Ishikawa (cell line): ENCODE measurements around the gene DYNLRB1.

Experiments
- CEBPB ChIP-seq: IDR thresholded peaks from 2 replicates; pipeline ENCODE4 v1.6.1; 2012
- CREB1 ChIP-seq: IDR thresholded peaks from 2 replicates; pipeline ENCODE4 v1.6.1; 2012; ENCODE audit warnings: low read depth
- EGR1 ChIP-seq: IDR thresholded peaks from 2 replicates; pipeline ENCODE4 v1.6.1; 2012
- EP300 ChIP-seq: IDR thresholded peaks from 2 replicates; pipeline ENCODE4 v1.6.1; 2012; ENCODE audit warnings: borderline replicate concordance
- FOXM1 ChIP-seq: IDR thresholded peaks from 2 replicates; pipeline ENCODE4 v1.6.1; 2012; ENCODE audit warnings: low read depth, borderline replicate concordance
- MAX ChIP-seq: IDR thresholded peaks from 2 replicates; pipeline ENCODE4 v1.6.1; 2012
- NFIC ChIP-seq: IDR thresholded peaks from 2 replicates; pipeline ENCODE4 v1.6.1; 2012
- RAD21 ChIP-seq: IDR thresholded peaks from 2 replicates; pipeline ENCODE4 v1.6.1; 2012; ENCODE audit warnings: low read depth
- TAF1 ChIP-seq: IDR thresholded peaks from 2 replicates; pipeline ENCODE4 v1.6.1; 2012; ENCODE audit warnings: low read depth, mild to moderate bottlenecking
- TCF12 ChIP-seq: IDR thresholded peaks from 2 replicates; pipeline ENCODE4 v1.6.1; 2012; ENCODE audit warnings: low read depth
- TEAD4 ChIP-seq: IDR thresholded peaks from 2 replicates; pipeline ENCODE4 v1.6.1; 2012
- USF1 ChIP-seq: IDR thresholded peaks from 2 replicates; pipeline ENCODE4 v1.6.1; 2012
- YY1 ChIP-seq: IDR thresholded peaks from 2 replicates; pipeline ENCODE4 v1.6.1; 2012; ENCODE audit warnings: low read depth
- ZBTB7A ChIP-seq: IDR thresholded peaks from 2 replicates; pipeline ENCODE4 v1.6.1; 2012; ENCODE audit warnings: low read depth
- TF ChIP-seq, protein P1 (sequence below): IDR thresholded peaks from 2 replicates; pipeline ENCODE4 v1.6.1; 2012; ENCODE audit warnings: low read depth, mild to moderate bottlenecking

DYNLRB1 gene

GRCh38 chr20:34549929-34550305 is 33.7 kb downstream of the DYNLRB1 start:
- TF ChIP-seq YY1 (no peak), EGR1 (no peak), CEBPB (no peak), TAF1 (no peak), TCF12 (no peak), CREB1 (no peak), ZBTB7A (no peak), USF1 (no peak), EP300 (no peak), RAD21 (no peak), MAX (no peak), FOXM1 (no peak), NFIC (no peak), TEAD4 (no peak)
- TF ChIP-seq, protein P1, sequence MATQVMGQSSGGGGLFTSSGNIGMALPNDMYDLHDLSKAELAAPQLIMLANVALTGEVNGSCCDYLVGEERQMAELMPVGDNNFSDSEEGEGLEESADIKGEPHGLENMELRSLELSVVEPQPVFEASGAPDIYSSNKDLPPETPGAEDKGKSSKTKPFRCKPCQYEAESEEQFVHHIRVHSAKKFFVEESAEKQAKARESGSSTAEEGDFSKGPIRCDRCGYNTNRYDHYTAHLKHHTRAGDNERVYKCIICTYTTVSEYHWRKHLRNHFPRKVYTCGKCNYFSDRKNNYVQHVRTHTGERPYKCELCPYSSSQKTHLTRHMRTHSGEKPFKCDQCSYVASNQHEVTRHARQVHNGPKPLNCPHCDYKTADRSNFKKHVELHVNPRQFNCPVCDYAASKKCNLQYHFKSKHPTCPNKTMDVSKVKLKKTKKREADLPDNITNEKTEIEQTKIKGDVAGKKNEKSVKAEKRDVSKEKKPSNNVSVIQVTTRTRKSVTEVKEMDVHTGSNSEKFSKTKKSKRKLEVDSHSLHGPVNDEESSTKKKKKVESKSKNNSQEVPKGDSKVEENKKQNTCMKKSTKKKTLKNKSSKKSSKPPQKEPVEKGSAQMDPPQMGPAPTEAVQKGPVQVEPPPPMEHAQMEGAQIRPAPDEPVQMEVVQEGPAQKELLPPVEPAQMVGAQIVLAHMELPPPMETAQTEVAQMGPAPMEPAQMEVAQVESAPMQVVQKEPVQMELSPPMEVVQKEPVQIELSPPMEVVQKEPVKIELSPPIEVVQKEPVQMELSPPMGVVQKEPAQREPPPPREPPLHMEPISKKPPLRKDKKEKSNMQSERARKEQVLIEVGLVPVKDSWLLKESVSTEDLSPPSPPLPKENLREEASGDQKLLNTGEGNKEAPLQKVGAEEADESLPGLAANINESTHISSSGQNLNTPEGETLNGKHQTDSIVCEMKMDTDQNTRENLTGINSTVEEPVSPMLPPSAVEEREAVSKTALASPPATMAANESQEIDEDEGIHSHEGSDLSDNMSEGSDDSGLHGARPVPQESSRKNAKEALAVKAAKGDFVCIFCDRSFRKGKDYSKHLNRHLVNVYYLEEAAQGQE: no peak

GRCh38 chr20:34552569-34552968 is 36.3 kb downstream of the DYNLRB1 start:
- TF ChIP-seq EP300 (no peak), NFIC (no peak), CREB1 (no peak), RAD21 (no peak), USF1 (no peak), FOXM1 (no peak)
- TF ChIP-seq, protein P1: no peak

- TF ChIP-seq CEBPB: no peak
- no peak for TF ChIP-seq EP300
- TF ChIP-seq ZBTB7A: no peak
- TF ChIP-seq TAF1: no peak
These were observed 37.2 kb downstream of the DYNLRB1 start for GRCh38 chr20:34553366-34553867.

DNA sequence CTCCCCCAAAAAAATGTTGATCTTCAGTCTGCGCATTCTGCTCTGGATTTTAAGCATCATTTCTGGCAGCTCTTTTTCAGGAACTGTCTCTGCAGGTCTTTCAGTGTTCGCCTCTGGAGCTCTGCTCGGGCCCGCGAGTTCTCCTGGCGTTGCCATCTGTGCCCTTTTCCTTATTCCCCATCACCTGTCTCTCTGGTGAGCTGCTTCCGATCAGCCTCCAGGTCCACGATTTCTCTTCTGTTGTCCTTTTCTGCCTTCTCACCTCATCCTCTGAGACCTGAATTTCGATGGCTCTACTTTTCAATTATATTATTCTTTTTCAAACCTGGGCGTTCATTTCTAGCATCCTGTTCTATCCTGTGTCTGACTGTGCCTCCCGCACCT is 41.7 kb downstream of the DYNLRB1 start:
- no peak for TF ChIP-seq USF1
- no peak for TF ChIP-seq NFIC
- TF ChIP-seq CREB1: no peak
- no peak for TF ChIP-seq CEBPB
- no peak for TF ChIP-seq YY1
- TF ChIP-seq EGR1: no peak
- no peak for TF ChIP-seq MAX

DNA sequence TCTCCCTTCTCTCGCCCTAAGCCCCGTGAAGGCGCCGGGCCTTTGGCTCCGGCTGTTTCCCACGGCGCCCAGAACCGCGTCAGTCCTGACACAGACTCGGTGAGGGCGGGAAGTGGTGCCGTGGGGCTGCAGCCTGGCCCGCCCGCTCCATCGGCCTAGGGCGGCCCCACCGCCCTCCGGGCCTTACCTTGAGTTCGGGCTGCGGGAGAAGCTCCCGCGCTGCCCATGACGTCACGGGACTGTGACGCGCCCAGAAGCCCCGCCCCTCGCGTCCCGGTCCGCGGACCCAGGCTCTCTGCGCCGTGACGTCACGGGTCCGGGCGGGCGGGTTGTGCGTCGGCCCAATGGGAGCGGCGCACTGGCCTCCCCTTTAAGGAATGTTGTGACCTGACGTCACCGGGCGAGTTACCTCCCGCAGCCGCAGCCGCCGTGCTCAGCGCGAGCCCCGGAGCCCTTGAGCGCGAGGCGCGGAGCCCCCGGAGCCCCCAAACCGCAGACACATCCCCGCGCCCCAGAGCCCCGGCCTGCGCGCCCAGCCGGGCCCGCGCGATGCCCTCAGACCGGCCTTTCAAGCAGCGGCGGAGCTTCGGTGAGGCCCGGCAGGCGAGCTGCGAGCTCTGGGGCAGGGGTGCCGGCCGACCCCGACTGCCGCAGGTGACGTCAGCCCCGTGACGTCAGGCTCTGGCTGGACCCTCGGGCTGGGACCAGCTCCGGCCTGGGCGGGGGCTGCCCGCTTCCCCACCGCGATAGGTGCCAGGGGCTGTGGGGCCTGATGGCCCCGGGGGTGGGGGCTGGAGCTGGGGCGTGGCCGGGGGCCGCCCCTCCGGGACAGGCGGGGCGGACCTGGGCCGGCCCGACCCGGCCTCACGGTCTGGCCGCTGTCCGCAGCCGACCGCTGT is 42.3 kb downstream of the DYNLRB1 start, which contains the start of gene MAP1LC3A:
MAP1LC3A (plus strand) TSS at position 399 of the 899 bp plus-strand sequence; CDS start at position 550, 151 bp downstream.
- TF ChIP-seq TAF1 (no peak), NFIC (no peak), FOXM1 (no peak), USF1 (no peak), RAD21 (no peak), ZBTB7A (peak; percentile 24; the same call in 1 of the 2 replicates), YY1 (no peak), TCF12 (0 out of 2 replicates have a peak, but pooled peaks have one; percentile 17), EP300 (no peak), MAX (peak; percentile 62), EGR1 (no peak), TEAD4 (no peak), CREB1 (peak; percentile 89), CEBPB (no peak)
- TF ChIP-seq, protein P1: no peak
